Lower leg skin (tissue), 4 donors: ENCODE results near the gene EP400. TPM values are rescaled to one million over a fixed set of nuclear protein-coding genes. Genes with fewer than 3 reads are reported as not detected.

Experiments used
- DNase-seq, 2 donors: peaks; one replicate each; pipeline ENCODE4 v3.0.0-alpha.2; 2019; ENCODE audit warnings: low spot score in 2 of 2
- H3K4me3 ChIP-seq: fragments of 200-600 bp; sonication (generic); 2 replicates; pipeline ENCODE4 v1.5.1; 2017; ENCODE audit warnings: mild to moderate bottlenecking, low read depth; ENCODE audit not compliant: poor library complexity, severe bottlenecking
- POLR2A ChIP-seq, 2 donors: fragments of 450-650 bp; IDR thresholded peaks; one replicate each; pipeline ENCODE4 v1.6.1; 2016 to 2017; ENCODE audit warnings: antibody characterized with exemption in 2 of 2, mild to moderate bottlenecking in 1 of 2, moderate library complexity in 1 of 2
- WGBS, 2 donors: methylation state at CpG; one replicate each; pipeline ENCODE4 v1.1.5; 2018; 5-methylcytosine and 5-hydroxymethylcytosine counted together
- intact Hi-C: fragments of 100-400 bp; cut with DNase I; formaldehyde crosslinking; loops from one replicate; pipeline ENCODE4 v1.15.0; 2023; ENCODE audit warnings: low total_unique reads
- total RNA-seq, 4 donors: library from RNA; depleted of rRNA; stranded (reverse); fragments of >200 nt; gene quantifications; one replicate each; pipeline ENCODE4 v1.1.0, GENCODE V29; 2016
- TF ChIP-seq, protein P1 (sequence below), 3 donors: fragments of 450-650 bp; IDR thresholded peaks; one replicate each; pipeline ENCODE4 v1.5.1; 2016; ENCODE audit warnings: antibody characterized with exemption in 3 of 3, mild to moderate bottlenecking in 3 of 3, moderate library complexity in 2 of 3

The EP400 gene
- total RNA-seq, 4 donors from 2014 or later, result 22.0 to 45.8 (median 24.6) TPM

DNA sequence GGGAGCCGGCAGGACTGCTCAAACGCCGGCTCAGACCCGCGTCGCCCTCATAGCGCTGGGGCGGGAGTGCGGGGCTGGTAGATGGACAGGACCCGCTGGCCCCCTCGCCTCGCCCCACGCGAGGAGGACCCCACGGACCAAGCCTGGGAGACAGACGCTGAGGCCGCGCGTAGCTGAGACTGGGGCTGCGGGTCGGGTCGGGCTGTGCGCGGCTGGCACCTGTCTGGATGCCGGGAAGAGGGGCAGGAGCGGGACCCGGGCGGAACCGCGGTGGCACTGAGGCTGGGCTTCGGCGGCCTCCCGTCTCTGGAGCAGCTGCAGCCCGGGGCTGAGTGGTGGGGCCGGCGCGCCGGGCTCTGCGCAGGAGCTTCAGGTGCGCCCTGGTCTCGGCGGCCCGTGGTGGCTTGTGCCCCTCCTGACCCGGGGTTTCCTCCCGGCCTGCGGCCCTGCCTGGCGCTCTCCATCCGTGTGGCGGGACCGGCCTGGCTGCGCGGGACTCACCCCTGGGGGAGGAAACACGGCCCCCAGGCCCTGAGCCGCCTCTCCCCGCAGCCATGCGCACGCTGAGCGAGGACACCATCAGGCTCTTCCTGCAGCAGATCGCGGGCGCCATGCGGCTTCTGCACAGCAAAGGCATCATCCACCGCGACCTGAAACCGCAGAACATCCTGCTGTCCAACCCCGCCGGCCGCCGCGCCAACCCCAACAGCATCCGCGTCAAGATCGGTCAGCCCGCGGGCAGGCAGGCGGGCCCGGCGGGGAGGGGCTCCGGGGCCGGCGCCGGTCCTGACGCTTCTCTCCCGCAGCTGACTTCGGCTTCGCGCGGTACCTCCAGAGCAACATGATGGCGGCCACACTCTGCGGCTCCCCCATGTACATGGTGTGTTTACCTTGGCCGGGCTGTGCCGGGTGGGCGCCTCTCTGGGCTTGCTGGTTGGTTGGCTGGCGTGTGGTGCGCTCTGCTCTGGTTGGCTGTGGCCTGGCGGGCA, 41.4 kb upstream of the EP400 start:
- DNase-seq, result no peak

DNA sequence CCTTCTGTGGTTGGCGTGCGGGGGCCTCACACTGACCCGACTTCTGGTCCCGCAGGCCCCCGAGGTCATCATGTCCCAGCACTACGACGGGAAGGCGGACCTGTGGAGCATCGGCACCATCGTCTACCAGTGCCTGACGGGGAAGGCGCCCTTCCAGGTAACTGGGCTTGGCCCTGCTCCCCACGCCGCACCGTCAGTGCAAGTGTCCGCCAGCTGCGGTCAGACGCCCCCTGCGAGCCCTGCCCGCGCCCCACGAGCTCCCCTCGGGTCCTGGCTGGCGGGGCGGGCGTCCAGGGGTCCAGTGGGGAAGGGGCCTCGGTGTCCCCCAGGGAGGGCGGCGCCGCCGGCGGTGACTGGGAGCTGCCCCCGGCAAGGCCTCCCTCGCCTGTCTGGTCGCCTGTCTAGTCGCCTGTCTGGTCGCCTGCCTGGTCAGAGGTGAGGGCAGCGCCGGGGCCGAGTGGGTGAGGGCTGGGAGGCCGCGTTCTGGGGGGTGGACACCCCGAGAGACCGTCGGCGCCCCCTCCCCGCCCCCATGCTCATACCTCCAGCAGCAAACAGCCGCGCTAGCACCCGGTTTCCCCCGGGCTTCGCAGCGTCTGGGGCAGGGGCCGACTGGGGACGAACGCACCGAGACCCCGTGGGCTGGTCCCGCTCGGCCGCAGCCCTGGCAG, 40.5 kb upstream of the EP400 start:
- intact Hi-C loops, result no loop called here
- H3K4me3 ChIP-seq, result no peak overlapping the region
- DNase-seq, result no peak
- 96% methylated on average over 24 to 51 of the region's 61 CpGs for WGBS, 2 donors
- TF ChIP-seq, protein P1, sequence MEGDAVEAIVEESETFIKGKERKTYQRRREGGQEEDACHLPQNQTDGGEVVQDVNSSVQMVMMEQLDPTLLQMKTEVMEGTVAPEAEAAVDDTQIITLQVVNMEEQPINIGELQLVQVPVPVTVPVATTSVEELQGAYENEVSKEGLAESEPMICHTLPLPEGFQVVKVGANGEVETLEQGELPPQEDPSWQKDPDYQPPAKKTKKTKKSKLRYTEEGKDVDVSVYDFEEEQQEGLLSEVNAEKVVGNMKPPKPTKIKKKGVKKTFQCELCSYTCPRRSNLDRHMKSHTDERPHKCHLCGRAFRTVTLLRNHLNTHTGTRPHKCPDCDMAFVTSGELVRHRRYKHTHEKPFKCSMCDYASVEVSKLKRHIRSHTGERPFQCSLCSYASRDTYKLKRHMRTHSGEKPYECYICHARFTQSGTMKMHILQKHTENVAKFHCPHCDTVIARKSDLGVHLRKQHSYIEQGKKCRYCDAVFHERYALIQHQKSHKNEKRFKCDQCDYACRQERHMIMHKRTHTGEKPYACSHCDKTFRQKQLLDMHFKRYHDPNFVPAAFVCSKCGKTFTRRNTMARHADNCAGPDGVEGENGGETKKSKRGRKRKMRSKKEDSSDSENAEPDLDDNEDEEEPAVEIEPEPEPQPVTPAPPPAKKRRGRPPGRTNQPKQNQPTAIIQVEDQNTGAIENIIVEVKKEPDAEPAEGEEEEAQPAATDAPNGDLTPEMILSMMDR (IDR thresholded peaks at IDR 0.05), result no peak
- no peak for TF ChIP-seq POLR2A (IDR thresholded peaks at IDR 0.05)

More for the DNA sequence above, 41.4 kb upstream of the EP400 start:
- TF ChIP-seq, protein P1 (IDR thresholded peaks at IDR 0.05), result no peak
- TF ChIP-seq POLR2A (IDR thresholded peaks at IDR 0.05), result no peak
- WGBS, 2 donors, result 96% methylated on average over 90 to 95 of the region's 96 CpGs
- no peak overlapping the region for H3K4me3 ChIP-seq
- intact Hi-C loops, result no loop called here

DNA sequence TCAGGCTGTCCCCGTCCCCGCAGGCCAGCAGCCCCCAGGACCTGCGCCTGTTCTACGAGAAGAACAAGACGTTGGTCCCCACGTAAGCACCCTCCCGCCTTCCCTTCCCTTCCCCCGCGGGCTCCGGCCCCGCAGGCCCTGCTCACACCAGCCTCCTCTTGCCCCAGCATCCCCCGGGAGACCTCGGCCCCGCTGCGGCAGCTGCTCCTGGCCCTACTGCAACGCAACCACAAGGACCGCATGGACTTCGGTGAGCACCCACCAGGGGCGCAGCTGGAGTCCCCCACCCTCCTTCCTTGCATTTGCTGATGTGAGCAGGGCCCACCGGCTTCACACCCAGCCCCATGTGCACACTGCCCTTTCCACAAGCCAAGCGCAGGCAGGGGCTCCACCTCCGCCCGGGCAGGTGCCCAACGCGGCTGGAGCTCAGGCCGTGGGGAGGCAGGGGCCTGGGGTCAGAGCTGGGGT, 40.0 kb upstream of the EP400 start:
- DNase-seq, result no peak
- no peak overlapping the region for H3K4me3 ChIP-seq
- 92 to 94% methylated on average over 26 of the region's 26 CpGs for WGBS, 2 donors
- TF ChIP-seq, protein P1 (IDR thresholded peaks at IDR 0.05), result no peak
- no peak for TF ChIP-seq POLR2A (IDR thresholded peaks at IDR 0.05)
- intact Hi-C loops, result no loop called here

DNA sequence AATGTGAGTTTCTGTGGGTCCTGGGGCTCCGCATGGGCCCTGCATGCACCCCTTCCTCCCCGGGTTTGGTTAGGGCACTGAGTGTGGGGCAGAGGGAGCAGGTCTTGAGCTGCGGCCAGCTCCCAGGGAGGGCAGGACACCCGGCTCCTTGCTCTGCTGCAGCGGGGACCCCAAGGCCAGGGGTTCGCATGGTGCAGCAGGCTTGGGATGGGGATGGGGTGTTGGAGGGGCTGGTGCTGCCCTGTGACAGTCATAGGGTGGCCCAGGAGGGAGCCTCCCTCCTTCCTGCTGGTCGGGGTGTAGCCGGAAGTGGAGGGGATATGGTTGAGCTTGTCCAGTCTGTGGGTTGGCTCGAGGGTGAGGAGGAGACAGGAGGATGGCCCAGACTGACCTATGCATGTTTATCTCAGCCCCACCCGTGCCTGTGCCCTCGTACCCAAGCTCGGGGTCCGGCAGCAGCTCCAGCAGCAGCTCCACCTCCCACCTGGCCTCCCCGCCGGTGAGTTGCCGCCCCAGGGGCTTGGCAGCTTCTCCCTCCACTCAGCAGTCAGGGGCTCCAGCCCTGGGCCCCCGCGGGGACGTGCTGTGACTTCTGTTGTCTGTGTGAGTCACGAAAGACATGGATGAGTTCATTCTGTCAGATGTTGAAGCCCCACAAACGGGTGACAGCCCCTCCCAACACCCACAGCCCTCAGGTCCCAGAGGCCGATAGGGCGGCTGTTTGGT, 39.3 kb upstream of the EP400 start:
- DNase-seq, result no peak
- 71 to 77% methylated on average over 11 to 17 of the region's 23 CpGs for WGBS, 2 donors
- intact Hi-C loops, result no loop called here
- no peak overlapping the region for H3K4me3 ChIP-seq
- no peak for TF ChIP-seq POLR2A (IDR thresholded peaks at IDR 0.05)
- TF ChIP-seq, protein P1 (IDR thresholded peaks at IDR 0.05), result no peak

DNA sequence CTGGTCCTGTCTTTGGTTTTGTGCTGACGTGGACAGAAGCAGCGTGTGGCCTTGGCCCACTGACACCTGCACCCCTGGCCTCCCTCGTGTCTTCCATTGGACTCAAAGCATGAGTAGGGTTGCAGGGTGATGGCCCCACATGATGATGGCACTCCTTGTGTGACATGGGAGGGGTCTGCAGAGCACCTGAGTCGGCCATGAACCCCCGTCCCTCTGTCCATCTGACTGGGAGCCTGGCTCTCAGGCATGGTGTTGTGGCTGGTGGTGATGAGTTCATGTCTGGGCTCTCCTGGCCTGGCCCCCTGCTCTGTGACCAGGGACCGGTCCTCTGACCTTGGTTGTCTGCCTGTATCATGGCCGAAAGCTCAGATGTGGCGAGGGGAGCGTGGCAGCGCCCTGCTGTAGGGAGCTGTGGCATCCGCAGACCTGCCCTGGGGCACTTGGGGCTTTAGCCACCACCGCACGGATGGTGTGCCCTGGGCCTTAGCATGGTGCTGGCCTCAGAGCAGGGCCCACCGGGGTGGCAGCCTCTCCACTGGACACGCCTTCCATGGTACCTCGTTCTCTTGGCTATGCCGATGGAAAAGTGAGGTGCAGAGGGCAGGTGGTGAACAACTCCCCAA, 38.6 kb upstream of the EP400 start:
- no peak for DNase-seq
- no peak overlapping the region for H3K4me3 ChIP-seq
- no peak for TF ChIP-seq POLR2A (IDR thresholded peaks at IDR 0.05)
- TF ChIP-seq, protein P1 (IDR thresholded peaks at IDR 0.05), result no peak
- intact Hi-C loops, result no loop called here
- 91 to 94% methylated on average over 15 of the region's 17 CpGs for WGBS, 2 donors
